B cell (primary cell): ENCODE measurements around the gene FMC1. TPM values are rescaled to one million over a fixed set of nuclear protein-coding genes. Genes with fewer than 3 reads are reported as not detected.
A peak's percentile ranks its signal among the peaks of the same experiment; 100 is the strongest.

ENCODE experiments used
- ATAC-seq: fragments of 200-7000 bp; cut with Tn5 transposase; one replicate; pipeline ENCODE4 v1.10.0; 2021; ENCODE audit warnings: low read depth, mild to moderate bottlenecking, moderate number of reproducible peaks, moderate library complexity
- CTCF ChIA-PET: fragments of 350-600 bp; sonication (Branson Sonifier 250); formaldehyde crosslinking; loops from one replicate; lab custom pipeline; 2021; ENCODE audit warnings: antibody characterized with exemption, inconsistent platforms; lab: Charles Lee
- POLR2A ChIA-PET: fragments of 350-600 bp; sonication (Branson Sonifier 250); formaldehyde crosslinking; loops from one replicate; lab custom pipeline; 2021; ENCODE audit warnings: antibody characterized with exemption; lab: Charles Lee
- DNase-seq: peaks from one replicate; pipeline ENCODE4 v3.0.0; 2013
- H2AFZ ChIP-seq: 2 replicates; pipeline ENCODE4 v1.6.1; 2012; ENCODE audit warnings: mild to moderate bottlenecking, low read depth, low read length; ENCODE audit not compliant: insufficient read depth, poor library complexity, severe bottlenecking
- H3K27ac ChIP-seq, 2 donors: 1 replicate in 1 of 2; 2 replicates in 1 of 2; pipeline ENCODE4 v1.5.1; 2012 to 2013; ENCODE audit warnings: low read length in 2 of 2, mild to moderate bottlenecking in 2 of 2, moderate library complexity in 1 of 2
- H3K27me3 ChIP-seq, 4 experiments: fragments of 200-600 bp in 1 of 4; sonication (generic) in 1 of 4; replicated peaks in 1 of 4; 1 replicate in 2 of 4; 2 replicates in 2 of 4; pipeline versions ENCODE4 v1.6.1 to v1.7.0; 2013 to 2016; ENCODE audit warnings: low read length in 3 of 4, mild to moderate bottlenecking in 2 of 4, mixed read lengths in 1 of 4, moderate library complexity in 1 of 4; ENCODE audit not compliant: insufficient read depth in 4 of 4, control insufficient read depth in 3 of 4; ENCODE audit errors: control extremely low read depth in 1 of 4
- H3K36me3 ChIP-seq, 2 experiments: replicated peaks in 1 of 2; 1 replicate in 1 of 2; 2 replicates in 1 of 2; pipeline versions ENCODE4 v1.6.1 to v1.7.1; 2013; ENCODE audit warnings: low read length in 1 of 2; ENCODE audit not compliant: insufficient read depth in 2 of 2, control insufficient read depth in 1 of 2; ENCODE audit errors: control extremely low read depth in 1 of 2, extremely low read depth in 1 of 2
- H3K4me1 ChIP-seq, 2 donors: fragments of 200-600 bp in 1 of 2; sonication (generic) in 1 of 2; 1 replicate in 1 of 2; 2 replicates in 1 of 2; pipeline versions ENCODE4 v1.5.1 to v1.6.1; 2013 to 2017; ENCODE audit warnings: low read length in 2 of 2; ENCODE audit not compliant: control insufficient read depth in 2 of 2, insufficient read depth in 2 of 2
- H3K4me2 ChIP-seq: replicated peaks from 2 replicates; pipeline ENCODE3; 2012; ENCODE audit warnings: mild to moderate bottlenecking, low read depth, low read length; ENCODE audit not compliant: poor library complexity, severe bottlenecking
- H3K4me3 ChIP-seq, 5 experiments: fragments of 200-600 bp in 1 of 5; sonication (generic) in 1 of 5; 1 replicate in 3 of 5; 2 replicates in 2 of 5; pipeline versions ENCODE4 v1.5.1 to v1.7.0; 2011 to 2016; ENCODE audit warnings: low read length in 4 of 5, mild to moderate bottlenecking in 4 of 5, low read depth in 2 of 5, control low read depth in 1 of 5, moderate library complexity in 1 of 5; ENCODE audit not compliant: insufficient read depth in 1 of 5; ENCODE audit errors: control extremely low read depth in 1 of 5, extremely low read depth in 1 of 5
- H3K79me2 ChIP-seq: fragments of 200-600 bp; sonication (generic); one replicate; pipeline ENCODE4 v1.6.0; 2016; ENCODE audit warnings: low read length; ENCODE audit not compliant: control insufficient read depth, insufficient read depth
- H3K9ac ChIP-seq: fragments of 200-600 bp; sonication (generic); 2 replicates; pipeline ENCODE4 v1.6.1; 2017; ENCODE audit warnings: mild to moderate bottlenecking, low read length, moderate library complexity
- H3K9me3 ChIP-seq, 3 donors: one replicate each; pipeline versions ENCODE4 v1.6.1 to v1.7.1; 2013; ENCODE audit warnings: low read length in 2 of 3; ENCODE audit not compliant: control insufficient read depth in 2 of 3, insufficient read depth in 1 of 3; ENCODE audit errors: control extremely low read depth in 1 of 3
- H4K20me1 ChIP-seq: 2 replicates; pipeline ENCODE4 v1.6.0; 2012; ENCODE audit warnings: mild to moderate bottlenecking, low read length; ENCODE audit not compliant: insufficient read depth, control insufficient read depth, poor library complexity, severe bottlenecking
- H3K27ac Mint-ChIP-seq: one replicate; pipeline ENCODE4 v1.8.0; 2021; ENCODE audit warnings: mixed read lengths
- H3K27me3 Mint-ChIP-seq: one replicate; pipeline ENCODE4 v1.8.0; 2021; ENCODE audit warnings: mixed read lengths
- H3K4me1 Mint-ChIP-seq: one replicate; pipeline ENCODE4 v1.8.0; 2021; ENCODE audit warnings: mixed read lengths
- H3K4me3 Mint-ChIP-seq: one replicate; pipeline ENCODE4 v1.8.0; 2021; ENCODE audit warnings: mixed read lengths
- H3K9me3 Mint-ChIP-seq: one replicate; pipeline ENCODE4 v1.8.0; 2022; ENCODE audit warnings: mixed read lengths; ENCODE audit not compliant: insufficient read depth
- CTCF ChIP-seq: fragments of 200-600 bp; IDR thresholded peaks from one replicate; pipeline ENCODE4 v1.8.0; 2022; ENCODE audit warnings: antibody characterized with exemption, mild to moderate bottlenecking
- EZH2 ChIP-seq: IDR thresholded peaks from 2 replicates; pipeline ENCODE4 v1.6.1; 2012; ENCODE audit warnings: borderline replicate concordance, low read depth, mild to moderate bottlenecking, moderate library complexity, low read length; ENCODE audit not compliant: insufficient read depth, poor library complexity, severe bottlenecking
- WGBS: methylation state at CpG from one replicate; pipeline ENCODE4 v1.1.5; 2013; ENCODE audit warnings: missing lambda C conversion rate; ENCODE audit not compliant: insufficient coverage; 5-methylcytosine and 5-hydroxymethylcytosine counted together
- intact Hi-C: fragments of 100-400 bp; cut with micrococcal nuclease; formaldehyde crosslinking; loops from one replicate; pipeline ENCODE4 v1.10.0; 2022
- polyA plus RNA-seq: library from polyadenylated mRNA; depleted of rRNA; stranded (reverse); fragments of >200 nt; gene quantifications from 2 replicates; pipeline ENCODE4 v1.2.3, GENCODE V29; 2012
- total RNA-seq, 2 donors: library from RNA; stranded (reverse); fragments of 120-200 nt in 1 of 2; gene quantifications; 1 replicate in 1 of 2; 2 replicates in 1 of 2; pipeline versions ENCODE4 v1.2.3 to v1.2.4, GENCODE V29; 2013 to 2022

The FMC1 gene
- total and polyA plus RNA-seq, 2 donors (not counting 1 experiment from before 2014, with no cell fraction given) = 5.3 to 18.3 TPM

GRCh38 chr7:139374246-139374645 is 33.1 kb downstream of the FMC1 start:
- no peak overlapping the region for H3K9ac ChIP-seq
- Mint-ChIP-seq H3K27ac (peak overlapping the region; percentile 63), H3K4me1 (peaks cover 30% of the 10 kb centered on the region), H3K9me3 (no peaks in the 10 kb centered on the region), H3K27me3 (no peaks in the 10 kb centered on the region), H3K4me3 (no peak overlapping the region)
- H3K9me3 ChIP-seq = no peaks in the 10 kb centered on the region
- H2AFZ ChIP-seq = no peak overlapping the region
- H3K4me3 ChIP-seq = no peak overlapping the region
- H3K36me3 ChIP-seq = peaks cover 2 to 33% of the 10 kb centered on the region in 2 experiments
- TF ChIP-seq EZH2 (no peak), CTCF (no peak)
- no peak overlapping the region for H3K27ac ChIP-seq
- H4K20me1 ChIP-seq = peaks cover 33% of the 10 kb centered on the region
- ChIA-PET CTCF (interaction anchor here (1.0 kb wide), 1 partner anchor 10 kb away, joined by 3 read pairs; no protein-coding TSS in a partner anchor), POLR2A (no interaction called here)
- no peak overlapping the region for H3K4me2 ChIP-seq
- H3K79me2 ChIP-seq = peaks cover 77% of the 10 kb centered on the region
- H3K4me1 ChIP-seq = no peaks in the 10 kb centered on the region
- intact Hi-C loops = no loop called here
- no peaks in the 10 kb centered on the region for H3K27me3 ChIP-seq
- no CpG with 5 or more reads among the region's 6 CpGs for WGBS
- no peak for ATAC-seq
- DNase-seq = no peak

- intact Hi-C loops = no loop called here
- H3K4me1 ChIP-seq = peaks cover 0 to 6% of the 10 kb centered on the region in 2 donors
- WGBS = 70% methylated on average over 2 of the region's 6 CpGs
- H3K9me3 ChIP-seq = no peaks in the 10 kb centered on the region
- H3K4me3 ChIP-seq = no peak overlapping the region
- Mint-ChIP-seq H3K27ac (no peak overlapping the region), H3K27me3 (no peaks in the 10 kb centered on the region), H3K4me3 (no peak overlapping the region), H3K4me1 (peaks cover 2% of the 10 kb centered on the region), H3K9me3 (no peaks in the 10 kb centered on the region)
- ChIA-PET POLR2A (no interaction called here), CTCF (no interaction called here)
- DNase-seq = no peak
- H3K9ac ChIP-seq = no peak overlapping the region
- no peak for ATAC-seq
- no peak overlapping the region for H3K27ac ChIP-seq
- no peak for TF ChIP-seq CTCF
- no peak for TF ChIP-seq EZH2
- H3K36me3 ChIP-seq = peaks cover 6 to 31% of the 10 kb centered on the region in 2 experiments
- peaks cover 26% of the 10 kb centered on the region for H4K20me1 ChIP-seq
- no peaks in the 10 kb centered on the region for H3K27me3 ChIP-seq
- H2AFZ ChIP-seq = no peak overlapping the region
- H3K4me2 ChIP-seq = no peak overlapping the region
- peaks cover 69% of the 10 kb centered on the region for H3K79me2 ChIP-seq
Measured at GRCh38 chr7:139382439-139382838, 41.3 kb downstream of the FMC1 start.
